HL-60 (cell line): Measurements from ENCODE around the gene LRP8.

ENCODE experiments used
- DNase-seq, 2 experiments: peaks; one replicate each; pipeline ENCODE4 v3.0.0-alpha.2; 2010 to 2020; ENCODE audit warnings: low read depth in 1 of 2, low spot score in 1 of 2
- H3K27ac ChIP-seq: fragments of 250-450 bp; sonication (Bioruptor Pico); replicated peaks from 2 replicates; pipeline ENCODE4 v1.5.1; 2020; ENCODE audit warnings: mild to moderate bottlenecking, moderate library complexity
- H3K27me3 ChIP-seq: fragments of 250-450 bp; sonication (Bioruptor Pico); 2 replicates; pipeline ENCODE4 v1.5.1; 2021; ENCODE audit warnings: mild to moderate bottlenecking, moderate library complexity; ENCODE audit not compliant: insufficient read depth, poor library complexity, severe bottlenecking
- H3K4me3 ChIP-seq: replicated peaks from 2 replicates; pipeline ENCODE4 v1.5.1; 2011; ENCODE audit warnings: mild to moderate bottlenecking, control low read depth, low read length; ENCODE audit not compliant: insufficient read depth
- GABPA ChIP-seq: IDR thresholded peaks from 2 replicates; pipeline ENCODE4 v1.6.1; 2012; ENCODE audit warnings: low read depth
- POLR2AphosphoS5 ChIP-seq: IDR thresholded peaks from 2 replicates; pipeline ENCODE4 v1.6.1; 2012; ENCODE audit warnings: low read depth
- SPI1 ChIP-seq: IDR thresholded peaks from 2 replicates; pipeline ENCODE4 v1.6.1; 2012; ENCODE audit warnings: low read depth, mild to moderate bottlenecking, borderline replicate concordance
- TF ChIP-seq, protein P1 (sequence below): IDR thresholded peaks from 2 replicates; pipeline ENCODE4 v1.6.1; 2012; ENCODE audit warnings: low read depth; ENCODE audit not compliant: insufficient replicate concordance
- TF ChIP-seq, protein P2 (sequence below): IDR thresholded peaks from one replicate; pipeline ENCODE4 v1.5.1; 2011; ENCODE audit warnings: low read length, control low read depth, inconsistent platforms; ENCODE audit not compliant: insufficient read depth

Gene LRP8

DNA sequence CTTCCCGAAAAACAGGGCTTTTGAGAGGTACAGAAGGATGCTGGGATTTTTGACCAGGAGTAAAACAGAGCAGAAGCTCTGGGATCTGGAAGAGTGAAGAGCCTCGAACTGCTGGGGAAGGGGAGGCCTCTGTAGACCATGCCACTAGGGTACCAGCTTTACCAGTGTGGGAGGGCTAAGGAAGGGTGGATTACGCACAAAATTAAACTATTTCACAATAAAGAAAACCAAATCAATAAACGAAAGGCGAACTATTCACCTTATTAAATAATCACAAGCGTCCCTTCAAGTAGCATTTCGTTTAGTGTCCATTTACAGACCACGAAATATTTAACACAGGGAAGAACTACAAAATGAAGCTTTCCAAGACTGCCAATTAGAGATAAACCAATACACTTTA lies 108.2 kb downstream of the LRP8 start:
- H3K27me3 ChIP-seq, result no peaks in the 10 kb centered on the region
- H3K27ac ChIP-seq, result peak overlapping the region; percentile 89
- TF ChIP-seq, protein P1, sequence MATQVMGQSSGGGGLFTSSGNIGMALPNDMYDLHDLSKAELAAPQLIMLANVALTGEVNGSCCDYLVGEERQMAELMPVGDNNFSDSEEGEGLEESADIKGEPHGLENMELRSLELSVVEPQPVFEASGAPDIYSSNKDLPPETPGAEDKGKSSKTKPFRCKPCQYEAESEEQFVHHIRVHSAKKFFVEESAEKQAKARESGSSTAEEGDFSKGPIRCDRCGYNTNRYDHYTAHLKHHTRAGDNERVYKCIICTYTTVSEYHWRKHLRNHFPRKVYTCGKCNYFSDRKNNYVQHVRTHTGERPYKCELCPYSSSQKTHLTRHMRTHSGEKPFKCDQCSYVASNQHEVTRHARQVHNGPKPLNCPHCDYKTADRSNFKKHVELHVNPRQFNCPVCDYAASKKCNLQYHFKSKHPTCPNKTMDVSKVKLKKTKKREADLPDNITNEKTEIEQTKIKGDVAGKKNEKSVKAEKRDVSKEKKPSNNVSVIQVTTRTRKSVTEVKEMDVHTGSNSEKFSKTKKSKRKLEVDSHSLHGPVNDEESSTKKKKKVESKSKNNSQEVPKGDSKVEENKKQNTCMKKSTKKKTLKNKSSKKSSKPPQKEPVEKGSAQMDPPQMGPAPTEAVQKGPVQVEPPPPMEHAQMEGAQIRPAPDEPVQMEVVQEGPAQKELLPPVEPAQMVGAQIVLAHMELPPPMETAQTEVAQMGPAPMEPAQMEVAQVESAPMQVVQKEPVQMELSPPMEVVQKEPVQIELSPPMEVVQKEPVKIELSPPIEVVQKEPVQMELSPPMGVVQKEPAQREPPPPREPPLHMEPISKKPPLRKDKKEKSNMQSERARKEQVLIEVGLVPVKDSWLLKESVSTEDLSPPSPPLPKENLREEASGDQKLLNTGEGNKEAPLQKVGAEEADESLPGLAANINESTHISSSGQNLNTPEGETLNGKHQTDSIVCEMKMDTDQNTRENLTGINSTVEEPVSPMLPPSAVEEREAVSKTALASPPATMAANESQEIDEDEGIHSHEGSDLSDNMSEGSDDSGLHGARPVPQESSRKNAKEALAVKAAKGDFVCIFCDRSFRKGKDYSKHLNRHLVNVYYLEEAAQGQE, result no peak
- TF ChIP-seq, protein P2, sequence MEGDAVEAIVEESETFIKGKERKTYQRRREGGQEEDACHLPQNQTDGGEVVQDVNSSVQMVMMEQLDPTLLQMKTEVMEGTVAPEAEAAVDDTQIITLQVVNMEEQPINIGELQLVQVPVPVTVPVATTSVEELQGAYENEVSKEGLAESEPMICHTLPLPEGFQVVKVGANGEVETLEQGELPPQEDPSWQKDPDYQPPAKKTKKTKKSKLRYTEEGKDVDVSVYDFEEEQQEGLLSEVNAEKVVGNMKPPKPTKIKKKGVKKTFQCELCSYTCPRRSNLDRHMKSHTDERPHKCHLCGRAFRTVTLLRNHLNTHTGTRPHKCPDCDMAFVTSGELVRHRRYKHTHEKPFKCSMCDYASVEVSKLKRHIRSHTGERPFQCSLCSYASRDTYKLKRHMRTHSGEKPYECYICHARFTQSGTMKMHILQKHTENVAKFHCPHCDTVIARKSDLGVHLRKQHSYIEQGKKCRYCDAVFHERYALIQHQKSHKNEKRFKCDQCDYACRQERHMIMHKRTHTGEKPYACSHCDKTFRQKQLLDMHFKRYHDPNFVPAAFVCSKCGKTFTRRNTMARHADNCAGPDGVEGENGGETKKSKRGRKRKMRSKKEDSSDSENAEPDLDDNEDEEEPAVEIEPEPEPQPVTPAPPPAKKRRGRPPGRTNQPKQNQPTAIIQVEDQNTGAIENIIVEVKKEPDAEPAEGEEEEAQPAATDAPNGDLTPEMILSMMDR, result no peak
- TF ChIP-seq POLR2AphosphoS5 (no peak), GABPA (no peak), SPI1 (no peak)
- no peak for DNase-seq
- H3K4me3 ChIP-seq, result peak overlapping the region; percentile 86

DNA sequence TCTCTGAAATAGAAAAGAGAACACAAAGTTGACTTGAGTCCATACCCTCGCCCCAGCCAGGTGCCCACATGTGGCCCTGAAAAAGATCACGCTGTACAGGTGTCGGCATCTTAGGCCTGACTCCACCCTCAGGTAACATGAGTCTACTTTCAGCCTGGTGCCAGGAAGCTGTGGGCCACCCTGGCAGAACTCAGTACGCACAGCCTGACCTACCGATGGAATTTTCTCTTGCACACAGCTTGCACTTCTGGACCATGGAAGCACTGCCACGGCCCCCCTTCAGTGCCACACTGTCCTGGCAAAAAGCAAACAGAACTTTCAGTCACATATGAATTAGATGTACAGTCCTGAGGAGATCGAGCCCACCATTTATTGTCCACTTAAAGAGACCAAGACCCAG lies 109.7 kb downstream of the LRP8 start:
- no peak overlapping the region for H3K4me3 ChIP-seq

DNA sequence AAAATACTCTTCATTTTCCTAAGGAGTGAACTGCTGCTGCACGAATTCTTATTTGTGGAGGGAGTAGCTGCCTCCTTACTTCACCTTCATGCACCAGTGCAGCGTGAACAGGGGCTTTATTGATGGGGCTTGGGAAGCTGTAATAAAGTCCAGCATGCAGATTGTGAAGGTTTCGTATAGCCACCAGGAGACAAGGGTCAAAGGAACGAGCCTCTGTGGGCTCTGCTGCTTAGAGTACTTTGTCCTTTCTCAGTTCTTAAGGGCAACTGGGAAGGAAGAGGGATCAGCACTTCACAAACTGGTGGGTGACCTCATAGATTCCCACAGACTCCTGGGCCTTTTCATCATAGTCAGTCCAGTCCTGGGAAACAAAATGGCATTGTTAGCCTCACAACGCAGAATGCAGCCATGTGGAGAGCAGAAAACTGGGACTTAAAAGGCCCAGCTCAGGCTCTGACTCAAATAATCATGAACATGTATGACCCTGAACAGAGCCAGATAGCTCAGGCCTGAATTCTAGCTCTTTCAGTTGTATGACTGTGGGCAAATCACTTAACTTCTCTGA lies 113.4 kb downstream of the LRP8 start:
- H3K27ac ChIP-seq, result no peak overlapping the region

More for the DNA sequence above, 109.7 kb downstream of the LRP8 start:
- TF ChIP-seq, protein P1, result no peak
- TF ChIP-seq GABPA (no peak), SPI1 (no peak), POLR2AphosphoS5 (no peak)
- TF ChIP-seq, protein P2, result no peak
- H3K27me3 ChIP-seq, result no peaks in the 10 kb centered on the region
- H3K27ac ChIP-seq, result no peak overlapping the region
- DNase-seq, result no peak

More for the DNA sequence above, 113.4 kb downstream of the LRP8 start:
- DNase-seq, result no peak
- H3K4me3 ChIP-seq, result no peak overlapping the region
- no peaks in the 10 kb centered on the region for H3K27me3 ChIP-seq
- no peak for TF ChIP-seq SPI1
- TF ChIP-seq GABPA, result no peak
- TF ChIP-seq, protein P1, result no peak
- TF ChIP-seq, protein P2, result no peak
- TF ChIP-seq POLR2AphosphoS5, result no peak
